ENCODE results near the gene GALNT1.
A peak's percentile ranks its signal among the peaks of the same experiment; 100 is the strongest.

DNA sequence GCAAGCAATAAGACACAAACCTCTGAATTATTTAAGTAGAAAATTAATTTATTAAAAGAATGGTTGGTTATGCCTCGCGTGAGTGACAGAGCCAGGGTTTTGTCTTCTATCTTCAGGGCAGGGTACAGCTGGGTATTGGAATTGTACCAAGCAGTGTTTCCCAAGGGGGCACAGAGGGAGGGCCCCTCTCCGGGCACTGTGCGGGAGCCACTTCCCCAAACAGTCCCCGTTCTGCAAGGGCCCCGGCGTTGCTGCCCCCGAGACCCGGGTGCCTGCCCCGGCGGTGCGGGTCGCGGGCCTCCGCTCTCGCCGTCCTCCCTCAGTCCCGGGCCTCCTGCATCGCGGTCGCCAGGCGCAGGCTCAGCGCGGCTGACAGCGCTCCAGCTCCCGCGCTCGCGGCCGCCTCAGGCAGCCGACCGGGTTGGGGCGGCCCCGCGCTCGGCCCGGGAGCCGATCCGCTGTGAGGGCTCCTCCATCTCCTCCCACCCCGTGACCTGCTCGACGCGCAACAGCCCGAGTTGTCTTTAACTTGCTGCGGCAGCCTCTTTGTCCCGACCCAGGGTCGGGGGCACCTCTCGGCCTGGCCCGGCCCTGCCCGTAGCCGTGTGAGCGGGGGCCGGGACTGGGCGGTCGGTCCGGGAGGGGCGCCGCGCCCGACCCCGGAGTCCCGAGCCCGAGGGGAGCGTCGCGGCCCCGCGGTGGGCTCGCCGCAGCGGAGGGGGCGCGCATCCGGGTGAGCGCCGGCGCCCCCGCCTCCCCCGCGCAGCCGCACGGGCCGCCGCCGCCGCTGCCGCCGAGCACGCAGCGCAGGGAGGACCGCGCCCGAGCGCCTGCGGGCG lies 620 bp upstream of the GALNT1 start:
- TF ChIP-seq CTCF (IDR thresholded peaks at IDR 0.05 in 4 of 5, conservative IDR thresholded peaks at IDR 0.05 in 1 of 5) (no peak), POLR2A (IDR thresholded peaks at IDR 0.05) (peak; percentile 32 to 41)

Measured in gastrocnemius medialis (tissue), 4 donors.